Right lobe of liver (tissue), 4 donors: ENCODE measurements around the gene TPO.

Experiments used
- CTCF ChIP-seq, 4 donors: fragments of 200-600 bp in 3 of 4; fragments of 450-650 bp in 1 of 4; IDR thresholded peaks; one replicate each; pipeline versions ENCODE4 v1.5.1 to v1.8.0; 2016 to 2022; ENCODE audit warnings: antibody characterized with exemption in 4 of 4, mild to moderate bottlenecking in 2 of 4
- POLR2A ChIP-seq: fragments of 450-650 bp; IDR thresholded peaks from one replicate; pipeline ENCODE4 v1.6.1; 2017; ENCODE audit warnings: antibody characterized with exemption, mild to moderate bottlenecking
- donor health status: DM: no; HTN: no; CAD: no.
- donor health status: DM: no; HTN: no; CAD: no.
- donor health status: DM: no; HTN: yes; CAD: no.

GRCh38 chr2:1373830-1374229 is 39.4 kb upstream of the TPO start:
- TF ChIP-seq CTCF (IDR thresholded peaks at IDR 0.05): no peak
- TF ChIP-seq POLR2A: no peak
